SK-N-SH treated with all-trans-retinoic acid at 6 μM for 48 hours (cell line): ENCODE data around the gene EPB42.

Source experiments
- ATAC-seq: fragments of 200-7000 bp; cut with Tn5 transposase; 3 replicates; pipeline ENCODE4 v1.9.1; 2020; ENCODE audit warnings: mild to moderate bottlenecking, moderate library complexity
- ARNTL ChIP-seq: fragments of 450-650 bp; formaldehyde crosslinking; IDR thresholded peaks from 2 replicates; pipeline ENCODE4 v1.5.0; 2020; ENCODE audit warnings: low read depth, mild to moderate bottlenecking, moderate library complexity, borderline replicate concordance
- CSDC2 ChIP-seq: fragments of 250-450 bp; sonication (Bioruptor Pico); IDR thresholded peaks from 2 replicates; pipeline ENCODE4 v1.5.0; 2020; ENCODE audit warnings: mild to moderate bottlenecking, moderate library complexity
- ESRRG ChIP-seq: fragments of 250-450 bp; sonication (Bioruptor Pico); IDR thresholded peaks from 2 replicates; pipeline ENCODE4 v1.6.1; 2021; ENCODE audit warnings: mild to moderate bottlenecking
- GLIS3 ChIP-seq: fragments of 250-450 bp; sonication (Bioruptor Pico); IDR thresholded peaks from 2 replicates; pipeline ENCODE4 v1.5.0; 2020; ENCODE audit warnings: mild to moderate bottlenecking, moderate library complexity
- ISL1 ChIP-seq: fragments of 250-450 bp; sonication (Bioruptor Pico); IDR thresholded peaks from 2 replicates; pipeline ENCODE4 v2.1.2; 2022; ENCODE audit warnings: mild to moderate bottlenecking, moderate library complexity
- OSR1 ChIP-seq: fragments of 250-450 bp; sonication (Bioruptor Pico); IDR thresholded peaks from 2 replicates; pipeline ENCODE4 v1.8.0; 2022; ENCODE audit warnings: moderate library complexity, mild to moderate bottlenecking, inconsistent platforms
- PPARA ChIP-seq: fragments of 250-450 bp; sonication (Bioruptor Pico); IDR thresholded peaks from 2 replicates; pipeline ENCODE4 v1.5.0; 2020; ENCODE audit warnings: mild to moderate bottlenecking, borderline replicate concordance
- RARB ChIP-seq: fragments of 250-450 bp; sonication (Bioruptor Pico); IDR thresholded peaks from 2 replicates; pipeline ENCODE4 v1.8.0; 2021; ENCODE audit warnings: mild to moderate bottlenecking, moderate library complexity
- SNAI2 ChIP-seq: fragments of 250-450 bp; sonication (Bioruptor Pico); IDR thresholded peaks from 2 replicates; pipeline ENCODE4 v1.5.0; 2020; ENCODE audit warnings: mild to moderate bottlenecking, moderate library complexity
- TCF4 ChIP-seq: fragments of 250-450 bp; sonication (Bioruptor Pico); IDR thresholded peaks from 2 replicates; pipeline ENCODE4 v1.8.0; 2021; ENCODE audit warnings: mild to moderate bottlenecking, moderate library complexity, borderline replicate concordance
- TOX ChIP-seq: fragments of 250-450 bp; sonication (Bioruptor Pico); IDR thresholded peaks from 2 replicates; pipeline ENCODE4 v1.8.0; 2021; ENCODE audit warnings: mild to moderate bottlenecking, moderate library complexity, borderline replicate concordance
- TSHZ2 ChIP-seq: fragments of 250-450 bp; sonication (Bioruptor Pico); IDR thresholded peaks from 2 replicates; pipeline ENCODE4 v1.5.0; 2020; ENCODE audit warnings: mild to moderate bottlenecking, moderate library complexity
- ZC3H10 ChIP-seq: fragments of 250-450 bp; sonication (Bioruptor Pico); IDR thresholded peaks from 2 replicates; pipeline ENCODE4 v1.5.1; 2021; ENCODE audit warnings: mild to moderate bottlenecking, moderate library complexity
- ZFP3 ChIP-seq: fragments of 250-450 bp; sonication (Bioruptor Pico); IDR thresholded peaks from 2 replicates; pipeline ENCODE4 v1.5.0; 2020; ENCODE audit warnings: mild to moderate bottlenecking, moderate library complexity
- ZNF565 ChIP-seq: fragments of 450-650 bp; formaldehyde crosslinking; conservative IDR thresholded peaks from 2 replicates; pipeline ENCODE4 v1.5.0; 2020; ENCODE audit warnings: low read depth, mild to moderate bottlenecking, moderate library complexity
- ZNF70 ChIP-seq: fragments of 450-650 bp; formaldehyde crosslinking; IDR thresholded peaks from 2 replicates; pipeline ENCODE4 v1.5.0; 2020; ENCODE audit warnings: mild to moderate bottlenecking, moderate library complexity
- ZNF8 ChIP-seq: fragments of 450-650 bp; formaldehyde crosslinking; IDR thresholded peaks from 2 replicates; pipeline ENCODE4 v1.5.0; 2020; ENCODE audit warnings: mild to moderate bottlenecking, moderate library complexity
- TF ChIP-seq, protein P1 (sequence below): fragments of 250-450 bp; sonication (Bioruptor Pico); IDR thresholded peaks from 2 replicates; pipeline ENCODE4 v1.8.0; 2020; ENCODE audit warnings: mild to moderate bottlenecking, moderate library complexity, borderline replicate concordance
- TF ChIP-seq, protein P2 (sequence below): fragments of 250-450 bp; sonication (Bioruptor Pico); IDR thresholded peaks from 2 replicates; pipeline ENCODE4 v1.8.0; 2021; ENCODE audit warnings: low read depth, mild to moderate bottlenecking, moderate library complexity, borderline replicate concordance
- TF ChIP-seq, protein P3 (sequence below): fragments of 250-450 bp; sonication (Bioruptor Pico); IDR thresholded peaks from 2 replicates; pipeline ENCODE4 v1.5.1; 2020; ENCODE audit warnings: low read depth, mild to moderate bottlenecking, moderate library complexity
- TF ChIP-seq, protein P4 (sequence below): fragments of 250-450 bp; sonication (Bioruptor Pico); IDR thresholded peaks from 2 replicates; pipeline ENCODE4 v1.5.1; 2021; ENCODE audit warnings: mild to moderate bottlenecking, moderate library complexity

The EPB42 gene

GRCh38 chr15:43220991-43221403 is at the start of gene EPB42:
TSS of gene EPB42 (minus strand) at chr15:43221018. CDS start at chr15:43220825, 193 bp downstream.
- no peak for TF ChIP-seq ARNTL (CRISPR knock-in tag)
- TF ChIP-seq, protein P1, sequence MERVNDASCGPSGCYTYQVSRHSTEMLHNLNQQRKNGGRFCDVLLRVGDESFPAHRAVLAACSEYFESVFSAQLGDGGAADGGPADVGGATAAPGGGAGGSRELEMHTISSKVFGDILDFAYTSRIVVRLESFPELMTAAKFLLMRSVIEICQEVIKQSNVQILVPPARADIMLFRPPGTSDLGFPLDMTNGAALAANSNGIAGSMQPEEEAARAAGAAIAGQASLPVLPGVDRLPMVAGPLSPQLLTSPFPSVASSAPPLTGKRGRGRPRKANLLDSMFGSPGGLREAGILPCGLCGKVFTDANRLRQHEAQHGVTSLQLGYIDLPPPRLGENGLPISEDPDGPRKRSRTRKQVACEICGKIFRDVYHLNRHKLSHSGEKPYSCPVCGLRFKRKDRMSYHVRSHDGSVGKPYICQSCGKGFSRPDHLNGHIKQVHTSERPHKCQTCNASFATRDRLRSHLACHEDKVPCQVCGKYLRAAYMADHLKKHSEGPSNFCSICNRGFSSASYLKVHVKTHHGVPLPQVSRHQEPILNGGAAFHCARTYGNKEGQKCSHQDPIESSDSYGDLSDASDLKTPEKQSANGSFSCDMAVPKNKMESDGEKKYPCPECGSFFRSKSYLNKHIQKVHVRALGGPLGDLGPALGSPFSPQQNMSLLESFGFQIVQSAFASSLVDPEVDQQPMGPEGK (CRISPR knock-in tag) = no peak
- no peak for ATAC-seq

GRCh38 chr15:43270113-43270665 is 49.4 kb upstream of the EPB42 start:
- no peak for TF ChIP-seq CSDC2 (CRISPR knock-in tag)
- no peak for TF ChIP-seq TCF4 (CRISPR knock-in tag)
- TF ChIP-seq, protein P2, sequence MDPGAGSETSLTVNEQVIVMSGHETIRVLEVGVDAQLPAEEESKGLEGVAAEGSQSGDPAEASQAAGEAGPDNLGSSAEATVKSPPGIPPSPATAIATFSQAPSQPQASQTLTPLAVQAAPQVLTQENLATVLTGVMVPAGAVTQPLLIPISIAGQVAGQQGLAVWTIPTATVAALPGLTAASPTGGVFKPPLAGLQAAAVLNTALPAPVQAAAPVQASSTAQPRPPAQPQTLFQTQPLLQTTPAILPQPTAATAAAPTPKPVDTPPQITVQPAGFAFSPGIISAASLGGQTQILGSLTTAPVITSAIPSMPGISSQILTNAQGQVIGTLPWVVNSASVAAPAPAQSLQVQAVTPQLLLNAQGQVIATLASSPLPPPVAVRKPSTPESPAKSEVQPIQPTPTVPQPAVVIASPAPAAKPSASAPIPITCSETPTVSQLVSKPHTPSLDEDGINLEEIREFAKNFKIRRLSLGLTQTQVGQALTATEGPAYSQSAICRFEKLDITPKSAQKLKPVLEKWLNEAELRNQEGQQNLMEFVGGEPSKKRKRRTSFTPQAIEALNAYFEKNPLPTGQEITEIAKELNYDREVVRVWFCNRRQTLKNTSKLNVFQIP (CRISPR knock-in tag) = no peak
- TF ChIP-seq, protein P3, sequence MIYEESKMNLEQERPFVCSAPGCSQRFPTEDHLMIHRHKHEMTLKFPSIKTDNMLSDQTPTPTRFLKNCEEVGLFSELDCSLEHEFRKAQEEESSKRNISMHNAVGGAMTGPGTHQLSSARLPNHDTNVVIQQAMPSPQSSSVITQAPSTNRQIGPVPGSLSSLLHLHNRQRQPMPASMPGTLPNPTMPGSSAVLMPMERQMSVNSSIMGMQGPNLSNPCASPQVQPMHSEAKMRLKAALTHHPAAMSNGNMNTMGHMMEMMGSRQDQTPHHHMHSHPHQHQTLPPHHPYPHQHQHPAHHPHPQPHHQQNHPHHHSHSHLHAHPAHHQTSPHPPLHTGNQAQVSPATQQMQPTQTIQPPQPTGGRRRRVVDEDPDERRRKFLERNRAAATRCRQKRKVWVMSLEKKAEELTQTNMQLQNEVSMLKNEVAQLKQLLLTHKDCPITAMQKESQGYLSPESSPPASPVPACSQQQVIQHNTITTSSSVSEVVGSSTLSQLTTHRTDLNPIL (CRISPR knock-in tag) = no peak
- no peak for TF ChIP-seq ARNTL (CRISPR knock-in tag)
- TF ChIP-seq ISL1 (CRISPR knock-in tag) = no peak
- no peak for TF ChIP-seq ZNF565 (CRISPR knock-in tag)
- no peak for TF ChIP-seq SNAI2 (CRISPR knock-in tag)
- TF ChIP-seq OSR1 = no peak
- TF ChIP-seq, protein P1 (CRISPR knock-in tag) = no peak
- TF ChIP-seq ZNF8 (CRISPR knock-in tag) = no peak
- no peak for TF ChIP-seq ZNF70 (CRISPR knock-in tag)
- no peak for TF ChIP-seq TOX (CRISPR knock-in tag)
- TF ChIP-seq PPARA (CRISPR knock-in tag) = no peak
- TF ChIP-seq GLIS3 (CRISPR knock-in tag) = no peak
- TF ChIP-seq, protein P4, sequence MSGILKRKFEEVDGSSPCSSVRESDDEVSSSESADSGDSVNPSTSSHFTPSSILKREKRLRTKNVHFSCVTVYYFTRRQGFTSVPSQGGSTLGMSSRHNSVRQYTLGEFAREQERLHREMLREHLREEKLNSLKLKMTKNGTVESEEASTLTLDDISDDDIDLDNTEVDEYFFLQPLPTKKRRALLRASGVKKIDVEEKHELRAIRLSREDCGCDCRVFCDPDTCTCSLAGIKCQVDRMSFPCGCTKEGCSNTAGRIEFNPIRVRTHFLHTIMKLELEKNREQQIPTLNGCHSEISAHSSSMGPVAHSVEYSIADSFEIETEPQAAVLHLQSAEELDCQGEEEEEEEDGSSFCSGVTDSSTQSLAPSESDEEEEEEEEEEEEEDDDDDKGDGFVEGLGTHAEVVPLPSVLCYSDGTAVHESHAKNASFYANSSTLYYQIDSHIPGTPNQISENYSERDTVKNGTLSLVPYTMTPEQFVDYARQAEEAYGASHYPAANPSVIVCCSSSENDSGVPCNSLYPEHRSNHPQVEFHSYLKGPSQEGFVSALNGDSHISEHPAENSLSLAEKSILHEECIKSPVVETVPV (CRISPR knock-in tag) = no peak
- TF ChIP-seq ESRRG (CRISPR knock-in tag) = no peak
- TF ChIP-seq RARB (CRISPR knock-in tag) = no peak
- ATAC-seq = no peak

GRCh38 chr15:43268111-43269105 is 47.6 kb upstream of the EPB42 start:
- peak; percentile 33; the same call in 1 of the 3 replicates for ATAC-seq
- TF ChIP-seq CSDC2 (CRISPR knock-in tag) = no peak
- TF ChIP-seq, protein P1 (CRISPR knock-in tag) = no peak
- TF ChIP-seq TOX (CRISPR knock-in tag) = no peak
- no peak for TF ChIP-seq SNAI2 (CRISPR knock-in tag)
- TF ChIP-seq TCF4 (CRISPR knock-in tag) = no peak
- TF ChIP-seq GLIS3 (CRISPR knock-in tag) = no peak
- TF ChIP-seq ZNF70 (CRISPR knock-in tag) = no peak
- no peak for TF ChIP-seq ZC3H10 (CRISPR knock-in tag)
- no peak for TF ChIP-seq ZNF565 (CRISPR knock-in tag)
- no peak for TF ChIP-seq ESRRG (CRISPR knock-in tag)
- TF ChIP-seq ZFP3 (CRISPR knock-in tag) = no peak
- no peak for TF ChIP-seq RARB (CRISPR knock-in tag)
- no peak for TF ChIP-seq PPARA (CRISPR knock-in tag)
- no peak for TF ChIP-seq TSHZ2 (CRISPR knock-in tag)
- TF ChIP-seq ZNF8 (CRISPR knock-in tag) = no peak
